GM21367 (cell line): Measurements from ENCODE around the gene PDPR.
"Not testable (repeated sequence)": the region's sequence is repeated elsewhere in the genome, so short reads cannot be mapped to it uniquely, and the experiment has no call there.

ENCODE experiments used
- ATAC-seq: cut with Tn5 transposase; IDR thresholded peaks from one replicate; pipeline ENCODE4 v1.9.1; 2021; ENCODE audit not compliant: unreplicated experiment

PDPR gene

DNA sequence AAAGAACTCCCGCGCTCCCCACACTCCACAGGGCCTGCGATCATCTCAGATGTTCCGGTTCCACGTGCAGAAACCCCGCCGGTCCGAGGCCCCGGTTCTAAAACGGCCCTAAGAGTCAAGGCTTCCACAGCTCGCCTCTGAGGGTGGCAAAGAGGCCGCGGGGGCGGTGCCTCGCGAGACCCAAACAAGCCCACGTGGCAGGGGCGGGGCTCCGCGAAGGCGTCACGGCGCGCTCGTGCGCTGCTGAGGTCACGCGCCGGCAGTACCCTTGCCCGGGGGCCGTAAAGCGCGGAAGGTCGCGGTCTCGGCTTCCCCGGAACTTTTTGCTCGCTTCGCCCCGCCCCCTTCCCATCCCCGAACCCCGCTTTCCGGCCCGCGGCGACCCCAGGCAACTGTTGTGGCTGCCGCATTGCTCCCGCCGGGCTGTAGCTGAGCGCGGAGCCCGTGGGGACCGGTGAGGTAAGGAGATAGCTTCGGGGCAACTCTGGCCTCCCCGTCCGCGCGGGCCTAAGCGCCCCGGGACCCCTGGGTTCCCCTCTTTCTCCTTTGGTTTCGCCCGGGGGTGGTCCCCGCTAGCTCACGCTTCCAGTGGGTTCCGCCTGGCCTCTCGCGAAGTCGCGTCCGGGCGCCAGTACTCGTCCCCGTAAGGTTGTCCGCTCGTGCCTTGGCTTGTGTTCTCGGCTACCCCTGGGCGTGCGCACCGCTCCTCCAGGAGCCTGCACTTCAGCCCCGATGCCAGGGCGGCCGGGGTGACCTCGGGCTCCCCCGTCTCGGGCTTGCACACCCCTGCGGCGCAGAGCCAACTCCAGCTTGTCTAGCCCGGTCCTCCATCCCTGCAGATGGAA is at the start of gene PDPR:
Gene PDPR, plus strand, starts transcription at position 351 of the 845 bp plus-strand sequence. CDS start 6,161 bp downstream, outside the sequence.
- ATAC-seq = peak; percentile 87

DNA sequence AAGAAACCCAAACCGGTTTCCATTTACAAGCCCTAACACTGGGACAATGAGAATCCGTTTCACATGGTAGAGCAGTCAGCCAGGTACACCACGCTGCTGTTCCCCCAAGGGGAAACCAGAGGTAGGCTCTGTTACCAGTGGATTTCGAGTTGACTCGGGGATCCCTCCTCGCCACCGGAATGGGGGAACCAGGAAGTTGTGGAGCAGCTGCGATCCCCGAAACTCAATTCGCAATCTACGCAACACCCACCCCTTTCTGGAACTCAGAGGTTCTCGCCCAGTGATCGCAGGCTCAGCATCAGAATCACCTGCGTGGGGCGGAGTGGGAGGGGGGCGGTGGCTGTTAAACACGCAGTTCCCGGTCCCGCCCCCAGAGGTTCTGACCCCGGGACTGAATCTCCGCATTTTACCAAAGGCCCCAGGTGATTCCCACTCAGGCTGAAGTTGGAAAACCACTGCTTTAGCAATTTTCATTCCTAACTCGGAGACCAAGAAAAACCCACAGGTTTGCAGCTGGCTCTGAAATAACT is 49.2 kb upstream of the PDPR start:
- not testable (repeated sequence) for ATAC-seq

DNA sequence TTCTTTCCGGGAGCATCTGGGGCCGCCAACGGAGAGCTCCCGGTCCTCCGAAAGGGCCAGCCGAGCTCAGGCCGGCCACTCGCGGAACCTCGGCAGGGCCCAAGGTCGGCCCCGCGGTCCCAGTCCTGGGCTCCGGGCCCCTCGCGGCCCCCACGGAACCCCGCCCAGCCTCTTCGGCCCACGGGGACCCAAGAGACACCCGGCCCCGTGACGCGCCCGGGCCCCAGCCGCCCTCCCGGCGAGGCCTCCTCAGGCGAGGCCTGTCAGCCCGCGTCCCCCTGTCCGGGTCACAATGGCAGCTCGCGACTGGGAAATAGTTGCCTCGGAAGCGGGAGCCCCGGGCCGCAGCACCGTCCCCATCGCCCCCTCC is 48.8 kb upstream of the PDPR start:
- peak; percentile 13 for ATAC-seq

DNA sequence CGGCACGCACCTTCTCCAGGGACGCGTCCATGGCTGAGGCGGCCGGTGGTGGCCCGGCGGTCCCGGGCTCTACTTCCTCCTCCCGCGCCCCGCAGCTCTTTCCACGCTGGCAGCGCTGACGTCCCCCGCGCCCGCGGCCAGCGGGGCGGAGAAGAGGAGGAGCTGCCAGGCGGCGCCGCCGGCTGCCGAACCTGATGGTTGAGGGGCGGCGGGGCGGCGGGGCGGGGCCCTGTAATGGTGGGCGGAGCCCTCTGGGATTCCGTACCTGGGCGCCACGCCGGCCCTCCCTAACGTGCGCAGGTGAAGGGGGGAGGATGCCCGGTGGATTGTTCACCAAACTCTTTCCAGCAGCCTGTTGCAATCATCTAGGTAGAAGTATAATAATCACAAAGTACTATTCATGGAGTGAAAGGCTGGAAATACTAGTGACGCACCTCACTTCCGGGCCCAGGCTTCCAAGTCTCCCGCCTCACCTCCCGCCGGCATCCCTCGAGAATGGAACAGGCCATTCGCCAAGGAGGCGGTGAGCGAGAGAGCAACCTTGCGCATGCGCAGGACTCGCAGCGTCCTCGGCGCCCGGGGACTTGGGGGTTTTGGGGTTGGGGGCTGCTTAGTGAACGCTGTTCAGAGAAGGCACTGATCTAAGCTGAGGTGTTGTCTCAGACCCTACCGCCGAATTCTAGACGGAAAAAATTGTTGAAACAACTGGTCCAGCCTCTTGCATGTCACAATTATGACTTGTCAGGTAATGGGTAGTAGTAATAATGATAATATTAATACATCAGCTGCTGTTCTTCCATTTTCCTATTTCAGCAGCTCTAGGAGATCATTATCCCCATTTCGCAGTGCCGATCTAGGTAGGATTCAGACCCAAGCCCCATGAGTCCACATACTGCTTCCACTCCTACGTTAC is 48.1 kb upstream of the PDPR start:
- ATAC-seq = peak; percentile 86

DNA sequence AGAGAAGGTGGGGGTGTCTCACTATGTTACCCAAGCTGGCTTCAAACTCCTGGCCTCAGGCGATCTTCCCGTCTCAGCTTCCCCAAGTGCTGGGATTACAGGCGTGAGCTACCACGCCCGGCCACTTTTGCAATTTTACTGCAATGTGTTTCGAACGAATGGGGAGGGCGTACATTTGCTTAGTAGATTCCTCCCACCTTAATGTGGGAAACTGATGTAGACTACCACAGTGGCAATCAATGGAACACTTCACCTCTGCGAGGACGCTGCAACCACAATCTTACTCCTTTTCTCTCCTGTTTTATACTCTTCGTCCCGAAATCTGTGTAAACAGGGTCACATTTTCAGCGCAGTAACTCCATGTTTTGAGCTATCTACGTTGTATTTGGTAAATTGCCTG is 47.4 kb upstream of the PDPR start:
- not testable (repeated sequence) for ATAC-seq

DNA sequence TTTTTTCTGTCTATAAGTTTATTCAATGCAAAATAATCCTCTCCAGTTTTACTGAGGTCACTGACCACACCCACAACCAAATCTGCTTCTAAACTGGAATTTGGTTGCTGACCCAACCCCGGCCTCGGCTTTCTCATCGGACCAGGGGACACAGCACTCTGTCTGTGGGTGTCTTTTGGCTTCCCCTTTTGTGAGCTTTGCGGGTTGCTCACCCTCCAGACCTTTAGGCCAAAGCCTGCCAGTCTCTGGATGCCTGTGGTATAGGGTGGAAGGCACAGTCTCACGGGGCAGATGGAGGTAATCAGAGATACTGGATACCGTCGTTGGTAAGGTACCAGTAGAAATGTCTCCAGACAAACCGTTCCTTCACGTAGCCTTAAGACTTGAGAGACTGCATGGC is 35.1 kb upstream of the PDPR start:
- ATAC-seq = not testable (repeated sequence)

DNA sequence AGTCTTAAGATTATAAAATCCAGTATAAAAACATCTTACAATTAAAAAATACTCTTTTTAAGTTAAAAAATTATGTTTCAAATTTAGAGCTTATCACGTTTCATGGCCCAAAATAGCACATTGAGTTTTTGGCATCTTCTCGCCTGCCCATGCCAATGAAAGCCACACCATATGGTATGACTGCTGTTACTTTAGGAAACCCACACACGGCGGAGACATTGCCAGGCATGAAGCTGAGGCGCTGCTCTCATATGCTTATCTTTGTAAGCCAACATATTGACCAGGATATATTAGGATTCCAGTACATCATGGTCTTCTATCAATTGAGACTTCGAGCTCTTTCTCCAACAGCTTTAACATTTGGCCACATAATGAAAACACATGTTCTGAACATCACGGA is 32.9 kb upstream of the PDPR start:
- ATAC-seq = not testable (repeated sequence)

DNA sequence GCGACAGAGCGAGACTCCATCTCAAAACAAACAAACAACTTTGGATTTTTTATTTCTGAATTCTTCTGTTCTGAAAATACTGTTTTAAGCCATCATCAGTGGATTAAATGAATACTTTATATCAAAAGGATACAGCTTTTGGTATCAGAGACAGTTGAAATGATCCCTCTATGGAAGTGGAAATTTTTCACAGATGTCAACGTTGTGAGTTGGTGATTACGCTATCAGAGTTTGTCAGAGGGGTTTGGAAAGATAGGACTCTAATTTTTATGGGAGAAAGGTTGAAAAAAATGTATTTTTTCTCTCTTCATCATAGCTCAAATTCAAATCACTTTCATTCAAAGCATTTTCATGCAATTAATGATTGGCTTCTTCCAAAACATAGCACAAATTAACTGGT is 30.2 kb upstream of the PDPR start:
- not testable (repeated sequence) for ATAC-seq

DNA sequence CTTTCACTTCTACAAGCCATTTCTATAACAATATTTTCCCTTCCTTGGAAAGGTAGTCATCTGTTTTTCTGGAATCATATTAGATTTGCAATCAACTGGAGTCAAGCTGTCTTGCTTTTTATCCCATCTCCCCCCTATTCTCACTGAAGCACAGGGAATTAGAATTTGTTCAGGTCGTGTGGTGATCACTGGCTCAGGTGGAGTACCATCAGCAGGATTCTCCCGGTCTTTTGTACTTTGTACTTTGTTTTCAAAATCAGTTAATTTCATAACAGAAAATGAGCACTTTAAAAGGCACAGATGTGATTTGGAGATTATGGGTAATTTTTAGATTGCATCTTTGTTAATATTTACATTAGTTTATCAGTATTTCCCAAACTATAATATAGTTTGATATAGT is 26.0 kb upstream of the PDPR start:
- not testable (repeated sequence) for ATAC-seq

DNA sequence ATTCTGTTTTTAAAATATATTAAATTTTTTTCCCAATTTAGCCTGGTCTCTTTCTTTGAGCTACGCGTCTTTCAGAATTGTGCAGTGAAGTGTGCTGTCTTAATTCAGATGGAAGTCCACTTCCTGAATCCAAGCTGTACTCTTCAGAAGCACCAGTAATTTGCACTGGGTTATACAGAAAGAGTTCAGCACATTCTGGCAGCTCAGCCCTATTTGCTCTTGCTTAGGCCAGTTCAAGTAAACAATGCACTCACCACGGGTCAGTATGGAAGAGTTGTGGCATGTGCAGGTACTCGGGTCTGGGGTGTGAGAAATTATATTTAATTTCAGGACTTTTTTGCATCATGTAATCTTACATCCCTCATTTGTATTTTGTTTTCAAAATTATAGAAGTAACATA is 25.3 kb upstream of the PDPR start:
- not testable (repeated sequence) for ATAC-seq

DNA sequence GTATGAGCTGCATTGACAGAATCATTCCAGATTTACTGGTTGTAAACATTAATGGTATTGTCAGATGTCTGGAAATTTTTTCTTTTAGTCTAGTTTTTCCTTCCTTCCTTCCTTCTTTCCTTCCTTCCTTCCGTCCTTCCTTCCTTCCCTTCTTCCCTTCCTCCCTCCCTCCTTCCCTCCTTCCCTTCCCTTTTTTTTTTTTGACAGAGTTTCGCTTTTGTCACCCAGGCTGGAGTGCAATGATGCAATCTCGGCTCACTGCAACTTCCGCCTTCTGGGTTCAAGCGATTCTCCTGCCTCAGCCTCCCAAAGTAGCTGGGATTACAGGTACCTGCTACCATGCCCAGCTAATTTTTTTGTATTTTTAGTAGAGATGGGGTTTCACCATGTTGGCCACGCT is 24.8 kb upstream of the PDPR start:
- not testable (repeated sequence) for ATAC-seq

DNA sequence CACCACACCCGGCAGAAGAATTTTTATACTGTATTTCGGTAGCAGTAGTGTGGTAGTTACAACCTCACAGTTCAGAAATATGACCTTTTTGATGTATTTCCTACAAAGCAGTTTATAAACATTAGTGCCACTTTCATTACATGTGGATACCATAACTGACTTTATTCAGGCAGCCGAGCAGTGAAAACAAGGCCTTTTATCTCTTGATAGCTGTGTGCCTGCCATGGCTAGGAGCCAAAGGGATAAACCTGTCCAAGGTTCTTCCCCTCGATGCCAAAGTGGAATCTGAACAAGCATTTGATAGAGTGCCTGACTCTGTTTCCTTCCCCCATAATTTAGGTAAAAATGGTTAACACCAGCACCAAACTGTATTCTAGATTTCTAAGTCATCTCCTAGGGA is 23.0 kb upstream of the PDPR start:
- not testable (repeated sequence) for ATAC-seq

DNA sequence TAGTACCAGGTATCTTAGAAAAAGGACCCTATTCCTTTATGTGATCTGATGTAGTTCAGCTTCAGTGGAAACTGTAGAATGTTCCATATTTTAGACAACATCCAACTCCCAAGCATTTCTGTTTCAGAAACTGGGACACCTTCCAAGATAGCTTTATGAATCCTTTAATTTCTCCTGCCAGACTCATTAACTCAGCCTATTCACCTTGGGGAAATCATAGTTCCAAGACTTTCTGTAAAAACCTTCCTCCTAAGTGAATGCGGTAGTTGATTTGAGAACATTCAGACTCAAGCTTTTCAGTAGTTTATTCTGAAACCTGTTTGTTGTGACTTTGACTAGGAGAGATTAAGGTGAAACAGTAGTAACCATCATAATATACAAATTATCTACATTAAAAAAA is 20.0 kb upstream of the PDPR start:
- not testable (repeated sequence) for ATAC-seq

DNA sequence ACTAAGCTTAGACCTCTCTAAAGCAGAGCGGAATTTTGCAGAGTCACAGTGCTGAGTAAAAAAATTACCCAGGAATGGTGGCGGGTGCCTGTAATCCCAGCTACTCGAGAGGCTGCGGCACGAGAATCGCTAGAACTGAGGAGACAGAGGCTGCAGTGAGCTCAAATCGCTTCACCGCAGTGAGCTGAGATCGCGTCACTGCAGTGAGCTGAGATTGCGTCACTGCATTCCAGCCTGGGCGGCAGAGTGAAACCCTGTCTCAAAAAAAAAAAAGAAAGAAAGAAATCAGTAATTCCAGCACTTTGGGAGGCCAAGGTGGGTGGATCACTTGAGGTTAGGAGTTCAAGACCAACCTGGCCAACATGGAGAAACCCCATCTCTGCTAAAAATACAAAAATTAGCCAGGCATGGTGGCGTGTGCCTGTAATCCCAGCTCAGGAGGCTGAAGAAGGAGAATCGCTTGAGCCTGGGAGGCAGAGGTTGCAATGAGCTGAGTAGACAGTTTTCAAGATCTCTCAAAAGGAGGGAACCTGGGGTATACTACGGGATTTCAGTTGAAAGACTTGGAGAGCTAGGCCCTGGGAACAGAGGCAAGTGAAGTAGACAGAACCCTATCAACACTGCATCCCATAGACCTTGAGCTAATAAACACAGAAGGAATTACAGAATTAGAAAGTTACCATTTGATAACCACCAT is 4.4 kb upstream of the PDPR start:
- ATAC-seq = not testable (repeated sequence)

DNA sequence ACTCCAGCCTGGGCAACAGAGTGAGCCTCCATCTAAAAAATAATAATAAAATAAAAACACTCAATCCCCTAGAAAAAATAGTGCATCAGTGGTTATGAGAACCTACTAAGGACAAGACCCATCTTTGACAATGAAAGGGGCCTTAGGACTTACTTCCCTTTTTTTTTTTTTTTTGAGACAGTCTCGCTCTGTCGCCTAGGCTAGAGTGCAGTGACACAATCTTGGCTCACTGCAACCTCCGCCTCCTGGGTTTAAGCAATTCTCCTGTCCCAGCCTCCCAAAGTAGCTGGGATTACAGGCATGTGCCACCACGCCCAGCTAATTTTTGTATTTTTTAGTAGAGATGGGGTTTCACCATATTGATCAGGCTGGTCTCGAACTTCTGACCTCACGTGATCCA is 2.0 kb upstream of the PDPR start:
- not testable (repeated sequence) for ATAC-seq

DNA sequence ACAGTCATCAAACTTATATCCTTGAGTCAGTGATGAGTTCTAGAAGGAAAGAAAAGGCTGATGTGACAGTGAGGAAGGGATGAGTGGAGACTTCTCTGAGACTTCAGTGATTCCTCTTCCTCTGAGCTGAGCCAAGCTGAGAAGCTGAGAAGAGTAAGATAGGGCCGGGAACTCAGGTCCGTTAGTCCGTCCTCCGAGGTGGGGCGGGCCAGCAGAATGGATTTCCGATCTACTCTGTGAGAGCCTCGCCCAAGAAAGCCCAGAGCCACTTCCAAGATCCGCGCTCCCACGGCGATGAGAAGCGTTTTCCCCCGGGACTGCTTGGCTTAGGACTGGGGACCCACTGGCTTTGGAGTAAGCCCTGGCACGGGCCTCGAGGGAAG is 542 bp upstream of the PDPR start:
- ATAC-seq = peak; percentile 13

DNA sequence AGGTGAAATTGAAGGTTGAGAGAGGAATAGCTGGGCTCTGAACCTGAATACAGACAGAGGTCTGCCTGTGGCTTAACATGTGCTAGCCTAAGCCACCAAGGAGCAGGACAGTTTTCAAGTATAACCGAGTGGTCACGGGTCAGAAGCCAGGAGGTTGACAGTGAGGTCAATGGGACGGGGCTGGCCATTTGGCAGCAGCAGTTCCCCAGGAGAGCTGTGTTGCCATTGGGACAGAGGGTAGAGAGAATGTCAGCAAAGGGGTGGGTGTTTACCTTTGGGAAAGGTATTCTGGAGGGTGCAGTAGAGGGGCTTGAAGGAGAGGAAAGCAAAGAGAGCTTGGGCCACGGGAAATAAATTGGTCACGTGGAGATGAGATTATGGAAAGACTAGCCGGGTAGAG is 4.2 kb downstream of the PDPR start:
- ATAC-seq = not testable (repeated sequence)

DNA sequence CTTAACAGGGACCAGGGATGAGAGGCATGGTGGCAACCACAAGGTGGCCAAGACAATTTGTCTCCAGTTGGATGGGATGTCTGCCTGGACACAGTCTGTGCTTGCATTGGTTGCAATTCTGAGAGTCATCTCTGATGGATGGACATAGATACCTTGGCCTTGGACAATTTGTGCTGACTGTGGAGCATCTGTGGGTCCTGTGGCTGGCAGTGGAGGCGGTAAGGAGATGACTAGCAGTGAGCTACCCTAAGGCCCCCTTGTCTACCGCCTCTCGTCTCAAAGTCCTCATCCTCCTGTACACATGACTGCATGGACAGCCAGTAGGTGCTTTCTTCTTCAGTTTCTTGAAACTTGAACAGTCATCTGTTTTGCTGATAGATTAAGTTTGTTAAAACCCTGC is 4.6 kb downstream of the PDPR start:
- not testable (repeated sequence) for ATAC-seq

DNA sequence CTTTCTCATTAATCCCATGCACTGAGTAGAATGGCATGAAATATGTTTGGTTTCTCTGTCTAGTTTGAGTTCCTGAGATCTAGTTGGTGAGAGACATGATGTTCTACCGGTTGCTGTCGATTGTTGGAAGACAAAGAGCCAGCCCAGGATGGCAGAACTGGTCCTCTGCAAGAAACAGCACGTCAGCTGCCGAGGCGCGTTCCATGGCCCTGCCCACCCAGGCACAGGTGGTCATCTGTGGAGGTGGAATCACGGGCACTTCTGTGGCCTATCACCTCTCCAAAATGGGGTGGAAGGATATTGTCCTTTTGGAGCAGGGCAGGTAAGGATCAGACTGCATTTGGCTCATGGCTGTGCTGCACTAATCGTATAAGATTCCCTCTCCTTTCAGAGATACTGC is 6.3 kb downstream of the PDPR start:
- ATAC-seq = not testable (repeated sequence)

DNA sequence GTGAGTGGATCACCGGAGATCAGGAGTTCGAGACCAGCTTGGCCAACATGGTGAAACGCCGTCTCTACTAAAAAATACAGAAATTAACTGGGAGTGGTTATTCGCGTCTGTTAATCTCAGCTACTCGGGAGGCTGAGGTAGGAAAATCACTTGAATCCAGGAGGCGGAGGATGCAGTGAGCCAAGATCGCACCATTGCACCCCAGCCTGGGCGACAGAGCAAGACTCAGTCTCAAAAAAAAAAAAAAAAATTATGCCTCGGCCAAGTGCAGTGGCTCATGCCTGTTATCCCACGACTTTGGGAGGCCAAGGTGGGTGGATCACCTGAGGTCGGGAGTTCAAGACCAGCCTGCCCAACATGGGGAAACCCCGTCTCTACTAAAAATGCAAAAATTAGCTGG is 9.7 kb downstream of the PDPR start:
- not testable (repeated sequence) for ATAC-seq

DNA sequence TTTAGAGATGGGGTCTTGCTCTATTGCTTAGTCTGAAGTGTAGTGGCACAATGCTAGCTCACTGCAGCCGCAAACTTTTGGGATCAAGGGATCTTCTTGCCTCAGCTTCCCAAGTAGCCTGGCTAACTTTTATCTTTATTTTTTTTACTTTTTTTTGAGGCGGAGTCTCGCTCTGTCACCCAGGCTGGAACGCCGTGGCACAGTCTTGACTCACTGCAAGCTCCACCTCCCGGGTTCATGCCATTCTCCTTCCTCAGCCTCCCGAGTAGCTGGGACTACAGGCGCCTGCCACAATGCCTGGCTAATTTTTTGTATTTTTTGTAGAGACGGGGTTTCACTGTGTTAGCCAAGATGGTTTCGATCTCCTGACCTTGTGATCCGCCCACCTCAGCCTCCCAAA is 12.1 kb downstream of the PDPR start:
- ATAC-seq = not testable (repeated sequence)
